HuH-7 (cell line): ENCODE measurements around the gene MAPK8IP3.

Experiments
- DNase-seq: peaks from one replicate; pipeline ENCODE4 v3.0.0; 2011; ENCODE audit warnings: low spot score

The MAPK8IP3 gene

DNA sequence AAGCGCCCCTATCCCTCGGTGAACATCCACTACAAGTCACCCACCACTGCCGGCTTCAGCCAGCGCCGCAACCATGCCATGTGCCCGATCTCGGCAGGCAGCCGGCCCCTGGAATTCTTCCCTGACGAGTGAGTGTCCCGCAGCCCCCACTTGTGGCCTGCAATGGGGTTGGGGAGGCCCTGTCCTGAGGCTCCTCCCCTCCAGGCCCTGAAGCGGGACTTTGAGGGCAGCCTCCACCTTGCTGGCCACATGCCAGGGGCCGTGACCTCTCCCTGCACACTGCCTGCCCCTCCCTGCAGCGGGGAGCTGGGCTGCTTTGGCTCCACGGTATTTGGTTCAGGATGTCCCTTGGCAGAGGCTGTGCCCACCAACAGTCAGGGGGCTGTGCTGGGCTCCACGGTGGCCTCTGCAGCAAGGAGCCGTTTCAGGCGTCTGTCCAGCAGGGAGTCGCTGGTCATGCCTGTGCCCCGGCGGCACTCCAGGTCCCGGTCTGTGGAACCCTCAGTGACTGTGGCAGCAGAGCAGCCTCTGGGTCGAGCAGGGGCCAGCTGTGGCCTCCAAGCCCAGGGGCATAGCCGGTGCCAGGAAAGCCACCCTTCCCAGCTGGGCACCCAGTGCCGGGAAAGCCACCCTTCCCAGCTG, 57.0 kb downstream of the MAPK8IP3 start:
- no peak for DNase-seq

DNA sequence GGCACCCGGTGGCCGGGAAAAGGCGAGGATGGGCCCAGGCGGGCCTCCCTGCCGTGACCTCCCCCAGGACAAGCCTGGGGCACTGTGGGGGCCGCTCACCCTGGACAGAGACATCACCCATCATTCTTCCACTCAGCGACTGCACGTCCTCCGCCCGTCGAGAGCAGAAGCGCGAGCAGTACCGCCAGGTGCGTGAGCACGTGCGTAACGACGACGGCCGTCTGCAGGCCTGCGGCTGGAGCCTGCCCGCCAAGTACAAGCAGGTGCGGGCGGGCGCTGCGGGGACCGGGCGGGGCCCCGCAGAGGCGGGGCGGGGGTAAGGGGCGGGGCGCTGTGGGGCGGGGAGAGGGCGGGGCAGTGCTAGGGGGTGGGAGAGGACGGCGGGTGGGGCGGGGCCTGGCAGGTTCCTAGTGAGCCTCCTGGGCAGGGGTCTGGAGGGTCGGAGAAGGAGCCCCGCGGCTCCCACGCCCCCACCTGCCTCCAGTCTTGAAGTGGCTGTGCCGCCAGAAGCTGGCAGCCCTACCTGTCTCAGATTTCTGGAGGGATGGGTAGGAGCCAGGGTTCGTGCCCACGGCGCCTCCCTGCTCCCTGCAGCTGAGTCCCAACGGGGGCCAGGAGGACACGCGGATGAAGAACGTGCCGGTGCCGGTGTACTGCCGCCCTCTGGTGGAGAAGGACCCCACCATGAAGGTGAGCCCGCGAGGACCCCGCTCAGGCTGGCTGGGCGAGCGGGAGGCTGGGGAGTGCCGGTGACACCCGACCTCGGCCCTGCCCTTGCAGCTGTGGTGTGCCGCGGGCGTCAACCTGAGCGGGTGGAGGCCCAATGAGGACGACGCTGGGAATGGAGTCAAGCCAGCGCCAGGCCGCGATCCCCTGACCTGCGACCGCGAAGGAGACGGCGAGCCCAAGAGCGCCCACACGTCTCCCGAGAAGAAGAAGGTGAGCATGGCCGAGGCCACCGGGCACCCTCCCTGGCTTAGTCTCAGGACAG, 57.8 kb downstream of the MAPK8IP3 start:
- peak; percentile 70 for DNase-seq

GRCh38 chr16:1764971-1765370, 59.0 kb downstream of the MAPK8IP3 start:
- DNase-seq, result no peak

GRCh38 chr16:1765826-1766225, 59.8 kb downstream of the MAPK8IP3 start:
- no peak for DNase-seq

GRCh38 chr16:1766231-1766630, 60.2 kb downstream of the MAPK8IP3 start:
- DNase-seq, result no peak

- no peak for DNase-seq
Observed at GRCh38 chr16:1766701-1767100, 60.7 kb downstream of the MAPK8IP3 start.

GRCh38 chr16:1767116-1767994, 61.4 kb downstream of the MAPK8IP3 start:
- no peak for DNase-seq

DNA sequence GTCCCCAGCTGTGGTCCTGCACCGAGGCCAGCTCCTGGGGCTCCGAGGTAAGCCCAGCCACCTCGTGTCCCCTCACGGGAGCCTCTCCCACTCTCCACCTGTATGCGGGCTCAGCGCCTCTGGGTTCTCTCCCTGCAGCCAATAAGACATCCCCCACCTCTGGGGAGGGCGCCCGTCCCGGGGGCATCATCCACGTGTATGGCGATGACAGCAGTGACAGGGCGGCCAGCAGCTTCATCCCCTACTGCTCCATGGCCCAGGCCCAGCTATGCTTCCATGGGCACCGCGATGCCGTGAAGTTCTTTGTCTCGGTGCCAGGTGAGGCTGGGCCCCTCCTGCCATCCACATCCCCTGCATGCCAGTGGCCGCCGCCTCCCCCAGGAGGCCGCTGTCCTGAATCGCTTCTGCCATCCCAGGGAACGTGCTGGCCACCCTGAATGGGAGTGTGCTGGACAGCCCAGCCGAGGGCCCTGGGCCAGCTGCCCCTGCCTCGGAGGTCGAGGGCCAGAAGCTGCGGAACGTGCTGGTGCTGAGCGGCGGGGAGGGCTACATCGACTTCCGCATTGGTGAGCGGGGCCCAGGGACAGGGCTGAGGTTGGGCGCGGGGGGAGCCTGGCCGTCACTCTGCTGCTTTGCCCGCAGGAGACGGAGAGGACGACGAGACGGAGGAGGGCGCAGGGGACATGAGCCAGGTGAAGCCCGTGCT, 62.2 kb downstream of the MAPK8IP3 start:
- DNase-seq, result no peak

GRCh38 chr16:1768767-1769401, 62.9 kb downstream of the MAPK8IP3 start:
- DNase-seq, result no peak

GRCh38 chr16:1769402-1770300, 63.7 kb downstream of the MAPK8IP3 start:
- no peak for DNase-seq

DNA sequence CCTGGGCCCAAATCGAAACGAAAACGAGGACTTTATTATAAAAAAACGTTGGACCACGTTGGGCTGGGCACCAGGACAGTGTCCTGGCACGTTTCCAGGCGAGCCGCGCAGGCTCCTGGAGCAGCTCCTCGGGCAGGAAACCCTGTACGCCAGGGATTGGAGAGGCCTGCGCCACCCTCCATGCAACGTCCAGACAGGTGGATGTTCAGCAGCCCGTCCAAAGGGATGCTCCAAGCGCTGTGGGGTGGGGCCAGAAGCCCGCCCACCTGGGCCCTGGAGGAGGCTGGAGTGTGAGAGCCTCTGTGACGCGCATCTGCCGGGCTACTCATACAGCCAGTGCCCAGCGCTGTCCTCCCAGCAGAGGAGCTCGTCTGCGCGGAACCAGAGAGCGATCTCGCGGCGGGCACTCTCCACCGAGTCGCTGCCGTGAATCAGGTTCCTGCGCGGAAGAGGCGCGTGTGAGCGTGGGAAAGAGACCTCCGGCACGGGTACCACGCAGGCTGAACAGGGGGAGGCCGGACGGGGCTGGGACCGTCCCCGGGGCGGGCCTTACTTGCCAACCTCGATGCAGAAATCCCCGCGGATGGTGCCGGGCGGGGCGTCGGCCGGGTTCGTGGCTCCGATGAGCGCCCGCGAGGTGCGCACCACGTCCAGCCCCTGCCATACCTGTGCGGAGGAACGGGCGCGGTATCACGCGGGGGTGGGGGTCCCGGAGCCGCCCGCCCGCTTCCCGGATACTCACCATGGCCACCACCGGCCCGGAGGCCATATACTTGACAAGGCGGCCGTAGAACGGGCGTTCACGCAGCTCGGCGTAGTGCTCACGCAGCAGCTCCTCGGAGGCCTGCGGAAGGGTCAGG, 64.6 kb downstream of the MAPK8IP3 start:
- no peak for DNase-seq

DNA sequence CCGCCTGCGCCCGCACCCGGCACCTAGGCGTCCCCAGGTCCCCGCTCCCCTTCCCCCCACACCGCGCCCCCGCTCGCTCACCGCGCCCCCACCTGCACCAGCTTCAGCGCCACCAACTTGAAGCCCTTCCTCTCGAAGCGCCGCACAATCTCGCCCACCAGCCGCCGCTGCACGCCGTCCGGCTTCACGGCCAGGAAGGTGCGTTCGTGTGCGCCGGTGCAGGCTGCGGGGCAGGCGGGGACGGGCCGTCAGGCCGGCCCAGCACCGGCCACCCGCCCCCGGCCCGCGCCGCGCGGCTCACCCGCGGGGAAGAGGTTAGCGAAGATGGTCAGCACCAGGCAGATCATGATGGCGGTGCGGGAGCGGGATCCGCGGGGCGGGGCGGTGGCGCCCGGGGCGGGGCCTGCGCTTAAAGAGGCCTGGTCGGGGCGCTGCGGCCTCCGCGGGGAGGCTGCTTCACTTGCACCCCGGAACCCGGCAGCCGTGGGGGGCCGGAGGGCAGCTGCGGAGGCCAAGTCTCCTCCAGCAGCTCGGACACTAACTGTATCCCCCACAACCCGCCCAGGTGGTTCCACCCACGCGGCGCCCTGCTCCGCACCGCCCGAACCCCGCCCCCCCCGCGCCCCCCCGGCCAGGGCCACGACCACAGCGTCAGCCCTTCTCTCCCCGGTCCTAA, 65.3 kb downstream of the MAPK8IP3 start, which contains the start of gene NME3:
Gene NME3, minus strand, starts transcription at position 356 of the 676 bp plus-strand sequence. Its CDS starts 9 bp downstream, at position 347.
- peak; percentile 85 for DNase-seq

DNA sequence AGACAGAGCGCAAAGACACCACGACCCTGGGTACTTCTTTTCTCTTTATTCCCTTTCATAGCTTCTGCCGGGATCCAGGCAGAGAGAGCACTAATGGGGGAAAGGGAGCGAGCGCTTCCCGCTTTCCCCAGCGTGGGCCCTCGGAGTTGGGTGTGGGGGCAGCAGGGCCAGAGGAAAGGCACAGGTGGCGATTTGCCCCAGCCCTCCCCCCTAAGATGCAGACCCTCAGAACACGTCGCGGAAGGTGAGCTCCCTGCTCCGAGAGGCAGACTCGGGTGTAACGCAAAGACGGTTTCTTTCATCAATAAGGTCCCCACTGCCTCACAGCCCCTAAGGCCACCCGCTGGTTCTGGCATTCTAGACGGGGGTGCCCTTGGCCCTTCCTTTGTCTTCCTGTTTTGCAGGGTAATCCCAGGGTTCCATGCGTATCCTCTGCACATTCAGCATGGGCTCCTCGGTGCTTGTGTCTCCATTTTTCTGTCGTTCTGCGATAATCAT, 65.9 kb downstream of the MAPK8IP3 start:
- DNase-seq, result no peak

- no peak for DNase-seq
Observed at GRCh38 chr16:1772362-1772907, 66.4 kb downstream of the MAPK8IP3 start, which contains the start of gene EME2. EME2 (plus strand) TSS chr16:1772810; CDS start chr16:1773228, 418 bp downstream.

GRCh38 chr16:1772908-1773702, 67.1 kb downstream of the MAPK8IP3 start, which contains the start of gene MRPS34:
MRPS34 (minus strand) TSS chr16:1773134; CDS start chr16:1773119, 15 bp downstream.
- DNase-seq, result peak; percentile 85

DNA sequence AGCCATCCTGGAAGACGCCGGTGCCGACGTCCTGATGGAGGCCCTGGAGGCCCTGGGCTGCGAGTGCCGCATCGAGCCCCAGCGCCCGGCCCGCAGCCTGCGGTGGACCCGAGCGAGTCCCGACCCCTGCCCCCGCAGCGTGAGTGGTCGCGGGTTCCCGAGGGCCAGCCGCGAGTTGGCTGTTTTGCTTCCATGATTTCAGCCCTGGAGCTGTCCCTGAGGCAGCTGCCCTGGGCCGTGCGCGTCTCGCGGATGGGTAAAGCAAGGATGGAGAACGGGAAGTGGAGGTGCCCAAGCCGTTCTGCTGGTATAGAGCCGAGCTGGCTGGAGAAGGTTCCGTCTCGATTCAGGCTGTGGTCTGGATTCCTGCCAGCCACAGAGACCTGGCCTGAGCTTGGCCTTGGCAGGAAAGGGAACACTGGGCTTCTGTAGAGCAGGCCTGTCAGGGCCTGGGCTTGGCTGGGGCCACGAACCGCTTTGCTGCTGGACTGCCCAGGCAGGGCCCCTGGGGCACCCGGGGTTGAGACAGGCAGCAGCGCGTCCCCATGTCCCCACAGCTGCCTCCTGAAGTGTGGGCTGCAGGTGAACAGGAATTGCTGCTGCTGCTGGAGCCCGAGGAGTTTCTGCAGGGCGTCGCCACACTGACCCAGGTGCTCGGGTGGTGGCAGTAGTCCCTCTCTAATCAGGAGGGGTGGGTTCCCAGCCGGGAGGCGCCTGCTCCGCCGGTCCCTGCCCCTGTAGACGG, 67.9 kb downstream of the MAPK8IP3 start:
- DNase-seq, result no peak
